Muscle layer of duodenum (tissue), 2 donors: ENCODE measurements around the gene AIFM2.
"Not testable (repeated sequence)": the region's sequence is repeated elsewhere in the genome, so short reads cannot be mapped to it uniquely, and the experiment has no call there.

Experiments used
- H3K27ac ChIP-seq: one replicate; pipeline ENCODE4 v1.7.0; 2013; ENCODE audit warnings: mild to moderate bottlenecking, low read length
- H3K27me3 ChIP-seq: one replicate; pipeline ENCODE4 v1.7.0; 2013; ENCODE audit warnings: low read depth, mild to moderate bottlenecking, control low read depth, low read length
- H3K36me3 ChIP-seq, 2 donors: one replicate each; pipeline ENCODE4 v1.7.0; 2013; ENCODE audit warnings: low read length in 2 of 2, control low read depth in 1 of 2, mild to moderate bottlenecking in 1 of 2; ENCODE audit not compliant: insufficient read depth in 2 of 2, control insufficient read depth in 1 of 2
- H3K4me1 ChIP-seq, 2 donors: one replicate each; pipeline ENCODE4 v1.7.0; 2013; ENCODE audit warnings: low read length in 2 of 2, mild to moderate bottlenecking in 2 of 2, control low read depth in 1 of 2, moderate library complexity in 1 of 2; ENCODE audit not compliant: insufficient read depth in 2 of 2, control insufficient read depth in 1 of 2
- H3K4me3 ChIP-seq, 2 donors: one replicate each; pipeline ENCODE4 v1.7.0; 2013; ENCODE audit warnings: low read length in 2 of 2, low read depth in 1 of 2, mild to moderate bottlenecking in 1 of 2
- H3K9me3 ChIP-seq, 2 donors: one replicate each; pipeline ENCODE4 v1.7.0; 2013; ENCODE audit warnings: low read length in 2 of 2, control low read depth in 1 of 2, mild to moderate bottlenecking in 1 of 2; ENCODE audit not compliant: control insufficient read depth in 1 of 2
- donor health status: healthy.

The AIFM2 gene

GRCh38 chr10:70088308-70088698 is 44.3 kb downstream of the AIFM2 start:
- Histone ChIP-seq H3K36me3 (peaks cover 3 to 25% of the 10 kb centered on the region in 2 donors), H3K27ac (no peak overlapping the region), H3K27me3 (no peaks in the 10 kb centered on the region), H3K4me1 (no peaks in the 10 kb centered on the region), H3K4me3 (no peak overlapping the region), H3K9me3 (no peaks in the 10 kb centered on the region)

- no peaks in the 10 kb centered on the region for H3K4me1 ChIP-seq
- H3K27ac ChIP-seq, result no peak overlapping the region
Measured at GRCh38 chr10:70087616-70088307, 44.9 kb downstream of the AIFM2 start.

GRCh38 chr10:70085975-70086613 is 46.5 kb downstream of the AIFM2 start:
- H3K27me3 ChIP-seq, result no peaks in the 10 kb centered on the region
- H3K27ac ChIP-seq, result no peak overlapping the region
- H3K9me3 ChIP-seq, result no peaks in the 10 kb centered on the region
- peaks cover 0 to 7% of the 10 kb centered on the region in 2 donors for H3K36me3 ChIP-seq
- no peaks in the 10 kb centered on the region for H3K4me1 ChIP-seq
- no peak overlapping the region for H3K4me3 ChIP-seq

More at GRCh38 chr10:70087616-70088307, 44.9 kb downstream of the AIFM2 start:
- no peaks in the 10 kb centered on the region for H3K27me3 ChIP-seq
- no peaks in the 10 kb centered on the region for H3K9me3 ChIP-seq
- H3K36me3 ChIP-seq, result peaks cover 3 to 20% of the 10 kb centered on the region in 2 donors
- no peak overlapping the region for H3K4me3 ChIP-seq

GRCh38 chr10:70084189-70084588 is 48.4 kb downstream of the AIFM2 start:
- Histone ChIP-seq H3K27me3 (no peaks in the 10 kb centered on the region), H3K4me3 (no peak overlapping the region), H3K9me3 (no peaks in the 10 kb centered on the region), H3K36me3 (no peaks in the 10 kb centered on the region), H3K4me1 (no peaks in the 10 kb centered on the region), H3K27ac (no peak overlapping the region)

GRCh38 chr10:70080789-70081188 is 51.8 kb downstream of the AIFM2 start:
- H3K4me1 ChIP-seq, H3K27me3 ChIP-seq, H3K36me3 ChIP-seq, H3K4me3 ChIP-seq, H3K9me3 ChIP-seq, H3K27ac ChIP-seq: not testable (repeated sequence)

- H3K4me3 ChIP-seq, result no peak overlapping the region
- no peaks in the 10 kb centered on the region for H3K4me1 ChIP-seq
Measured at GRCh38 chr10:70078937-70079336, 53.7 kb downstream of the AIFM2 start.

GRCh38 chr10:70078329-70078728 is 54.3 kb downstream of the AIFM2 start:
- Histone ChIP-seq H3K27me3 (no peaks in the 10 kb centered on the region), H3K4me3 (no peak overlapping the region), H3K27ac (no peak overlapping the region), H3K36me3 (peaks cover 0 to 6% of the 10 kb centered on the region in 2 donors), H3K9me3 (no peaks in the 10 kb centered on the region), H3K4me1 (no peaks in the 10 kb centered on the region)

More at GRCh38 chr10:70078937-70079336, 53.7 kb downstream of the AIFM2 start:
- Histone ChIP-seq H3K36me3 (peaks cover 0 to 6% of the 10 kb centered on the region in 2 donors), H3K9me3 (no peaks in the 10 kb centered on the region), H3K27me3 (no peaks in the 10 kb centered on the region), H3K27ac (no peak overlapping the region)

DNA sequence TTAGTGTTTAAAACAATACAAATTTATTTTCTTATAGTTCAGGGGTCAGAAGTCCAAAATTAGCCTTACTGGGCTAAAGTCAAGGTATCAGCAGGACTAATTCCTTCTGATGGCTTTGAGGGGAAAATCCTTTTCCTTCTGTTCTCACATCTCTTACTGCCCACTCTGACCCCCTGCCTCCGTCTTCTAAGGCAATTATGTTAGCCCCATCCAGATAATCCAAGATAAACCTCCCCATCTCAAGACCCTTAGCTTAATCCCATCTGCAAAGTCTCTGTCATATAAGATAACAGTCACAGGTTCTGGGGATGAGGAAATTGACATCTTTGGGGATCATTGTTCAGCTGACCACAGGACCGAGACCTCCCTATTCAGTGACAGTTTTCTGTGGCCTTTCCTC is 57.7 kb downstream of the AIFM2 start:
- no peaks in the 10 kb centered on the region for H3K27me3 ChIP-seq
- H3K4me3 ChIP-seq, result no peak overlapping the region
- no peaks in the 10 kb centered on the region for H3K4me1 ChIP-seq
- H3K9me3 ChIP-seq, result no peaks in the 10 kb centered on the region
- H3K36me3 ChIP-seq, result peaks cover 0 to 6% of the 10 kb centered on the region in 2 donors
- no peak overlapping the region for H3K27ac ChIP-seq

- Histone ChIP-seq H3K4me1 (no peaks in the 10 kb centered on the region), H3K36me3 (peaks cover 0 to 6% of the 10 kb centered on the region in 2 donors), H3K9me3 (no peaks in the 10 kb centered on the region), H3K4me3 (no peak overlapping the region), H3K27ac (no peak overlapping the region), H3K27me3 (no peaks in the 10 kb centered on the region)
Measured at GRCh38 chr10:70074165-70074564, 58.5 kb downstream of the AIFM2 start.

DNA sequence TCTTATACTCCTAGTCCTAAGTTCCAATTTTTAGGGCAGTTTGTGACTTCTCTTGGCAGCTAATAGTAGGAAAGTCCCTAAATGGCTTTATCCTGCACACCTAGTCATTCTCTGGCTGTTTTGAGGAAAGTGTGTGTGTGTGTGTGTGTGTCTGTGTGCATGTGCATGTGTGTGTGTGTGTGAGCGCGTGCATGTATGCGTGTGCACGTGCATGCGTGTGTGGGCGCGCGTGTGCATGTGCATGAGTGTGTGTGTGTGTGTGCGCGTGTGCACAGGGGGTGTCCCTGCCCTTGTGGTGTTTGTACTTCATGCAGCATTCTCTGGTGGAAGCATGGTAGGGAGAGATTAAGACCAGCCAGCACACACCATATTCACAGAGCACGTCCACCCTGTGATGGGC is 61.8 kb downstream of the AIFM2 start:
- no peaks in the 10 kb centered on the region for H3K4me1 ChIP-seq
- no peak overlapping the region for H3K4me3 ChIP-seq
- no peak overlapping the region for H3K27ac ChIP-seq
- H3K36me3 ChIP-seq, result peaks cover 0 to 6% of the 10 kb centered on the region in 2 donors
- H3K27me3 ChIP-seq, result no peaks in the 10 kb centered on the region
- no peaks in the 10 kb centered on the region for H3K9me3 ChIP-seq

DNA sequence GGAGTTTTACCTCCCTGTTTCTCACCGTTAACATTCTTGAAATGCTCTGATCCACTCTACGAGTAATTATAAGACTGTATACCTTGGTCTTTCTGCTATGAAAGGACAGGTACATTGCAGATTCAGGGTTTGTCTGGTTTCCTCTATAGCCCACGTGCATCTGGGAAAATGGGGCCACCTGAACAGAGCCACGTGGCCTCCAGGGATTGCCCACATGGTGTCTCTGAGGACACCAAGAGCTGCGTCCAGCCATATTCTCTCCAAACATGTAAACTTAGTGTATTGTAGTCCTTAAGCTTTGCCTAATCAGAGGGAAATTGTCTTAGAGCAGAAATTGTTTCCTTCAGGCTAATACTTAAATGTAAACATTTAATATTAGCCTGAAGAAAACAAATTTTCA is 63.3 kb downstream of the AIFM2 start:
- H3K36me3 ChIP-seq, result no peaks in the 10 kb centered on the region
- H3K27ac ChIP-seq, result no peak overlapping the region
- H3K9me3 ChIP-seq, result no peaks in the 10 kb centered on the region
- H3K4me1 ChIP-seq, result no peaks in the 10 kb centered on the region
- H3K4me3 ChIP-seq, result no peak overlapping the region
- H3K27me3 ChIP-seq, result no peaks in the 10 kb centered on the region

DNA sequence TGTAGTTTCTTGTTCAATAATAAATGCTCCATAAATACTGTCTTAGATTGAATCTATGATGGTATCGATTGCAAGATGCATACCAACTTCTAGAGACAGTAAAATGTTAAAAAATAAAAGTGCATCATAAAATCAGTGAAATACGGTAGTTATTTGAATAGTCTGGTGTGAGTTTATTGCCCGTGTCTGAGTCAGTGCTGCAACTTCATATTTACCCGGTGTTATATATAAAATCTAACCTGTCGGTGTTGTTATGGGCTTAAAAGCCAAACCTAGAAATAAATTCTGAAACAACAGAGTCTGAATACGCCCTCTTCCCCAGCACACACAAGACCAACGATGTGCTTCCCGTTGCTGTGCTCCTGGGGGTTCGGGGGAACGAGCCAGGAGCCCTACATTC is 63.7 kb downstream of the AIFM2 start:
- Histone ChIP-seq H3K27me3 (no peaks in the 10 kb centered on the region), H3K27ac (no peak overlapping the region), H3K4me1 (no peaks in the 10 kb centered on the region), H3K36me3 (no peaks in the 10 kb centered on the region), H3K4me3 (no peak overlapping the region), H3K9me3 (no peaks in the 10 kb centered on the region)
